ENCODE results near the gene CLNS1A. TPM values are rescaled to one million over a fixed set of nuclear protein-coding genes. Genes with fewer than 3 reads are reported as not detected.
A peak's percentile ranks its signal among the peaks of the same experiment; 100 is the strongest.
"Not testable (repeated sequence)": the region's sequence is repeated elsewhere in the genome, so short reads cannot be mapped to it uniquely, and the experiment has no call there.

CLNS1A gene
- total RNA-seq, 1 donor from 2014 or later = 142 TPM

GRCh38 chr11:77642228-77642627 lies 4.6 kb upstream of the CLNS1A start:
- Mint-ChIP-seq H3K4me1 (ENCODE audit: low read depth) (no peaks in the 10 kb centered on the region), H3K27ac (no peak overlapping the region), H3K9me3 (ENCODE audit: low read depth) (peaks cover 3% of the 10 kb centered on the region), H3K4me3 (ENCODE audit: low read depth) (no peak overlapping the region), H3K36me3 (ENCODE audit: insufficient read depth) (no peaks in the 10 kb centered on the region), H3K27me3 (no peaks in the 10 kb centered on the region)
- no peak for DNase-seq (ENCODE audit: low spot score, unreplicated experiment)
- no peak for TF ChIP-seq CTCF (IDR thresholded peaks at IDR 0.05; ENCODE audit: unreplicated experiment)

- no peak for TF ChIP-seq CTCF (IDR thresholded peaks at IDR 0.05; ENCODE audit: unreplicated experiment)
- peaks cover 7% of the 10 kb centered on the region for H3K36me3 Mint-ChIP-seq (ENCODE audit: insufficient read depth)
- DNase-seq (ENCODE audit: low spot score, unreplicated experiment) = no peak
Observed at GRCh38 chr11:77636731-77637344, 756 bp downstream of the CLNS1A start.

GRCh38 chr11:77633926-77634325 lies 3.7 kb downstream of the CLNS1A start:
- not testable (repeated sequence) for H3K4me3 Mint-ChIP-seq (ENCODE audit: low read depth); H3K36me3 Mint-ChIP-seq (ENCODE audit: insufficient read depth); H3K27me3 Mint-ChIP-seq; H3K27ac Mint-ChIP-seq; H3K9me3 Mint-ChIP-seq (ENCODE audit: low read depth); DNase-seq (ENCODE audit: low spot score, unreplicated experiment)
- peaks cover 10% of the 10 kb centered on the region for H3K4me1 Mint-ChIP-seq (ENCODE audit: low read depth)

More at GRCh38 chr11:77636731-77637344, 756 bp downstream of the CLNS1A start:
- Mint-ChIP-seq H3K4me3 (ENCODE audit: low read depth) (peak overlapping the region; percentile 94), H3K27me3 (no peaks in the 10 kb centered on the region), H3K27ac (peak overlapping the region; percentile 84), H3K4me1 (ENCODE audit: low read depth) (peaks cover 10% of the 10 kb centered on the region), H3K9me3 (ENCODE audit: low read depth) (peaks cover 3% of the 10 kb centered on the region)

GRCh38 chr11:77630157-77630710 lies 7.4 kb downstream of the CLNS1A start:
- DNase-seq (ENCODE audit: low spot score, unreplicated experiment) = no peak
- Mint-ChIP-seq H3K9me3 (ENCODE audit: low read depth) (no peaks in the 10 kb centered on the region), H3K27me3 (no peaks in the 10 kb centered on the region), H3K36me3 (ENCODE audit: insufficient read depth) (peaks cover 17% of the 10 kb centered on the region), H3K4me1 (ENCODE audit: low read depth) (peaks cover 3% of the 10 kb centered on the region), H3K27ac (no peak overlapping the region), H3K4me3 (ENCODE audit: low read depth) (no peak overlapping the region)
- no peak for TF ChIP-seq CTCF (IDR thresholded peaks at IDR 0.05; ENCODE audit: unreplicated experiment)

GRCh38 chr11:77619576-77620198 lies 17.9 kb downstream of the CLNS1A start:
- H3K27me3 Mint-ChIP-seq = no peaks in the 10 kb centered on the region
- H3K36me3 Mint-ChIP-seq (ENCODE audit: insufficient read depth) = peaks cover 19% of the 10 kb centered on the region
- TF ChIP-seq CTCF (IDR thresholded peaks at IDR 0.05; ENCODE audit: unreplicated experiment) = peak; percentile 84
- no peak overlapping the region for H3K4me3 Mint-ChIP-seq (ENCODE audit: low read depth)
- H3K27ac Mint-ChIP-seq = no peak overlapping the region
- no peaks in the 10 kb centered on the region for H3K9me3 Mint-ChIP-seq (ENCODE audit: low read depth)
- DNase-seq (ENCODE audit: low spot score, unreplicated experiment) = no peak
- no peaks in the 10 kb centered on the region for H3K4me1 Mint-ChIP-seq (ENCODE audit: low read depth)

Data from progenitor cell of endocrine pancreas (in vitro differentiated cells).